ENCODE results near the gene PDILT.

Gene PDILT

GRCh38 chr16:20363191-20363590, 41.3 kb downstream of the PDILT start:
- no peak for DNase-seq (ENCODE audit: low read depth)

DNA sequence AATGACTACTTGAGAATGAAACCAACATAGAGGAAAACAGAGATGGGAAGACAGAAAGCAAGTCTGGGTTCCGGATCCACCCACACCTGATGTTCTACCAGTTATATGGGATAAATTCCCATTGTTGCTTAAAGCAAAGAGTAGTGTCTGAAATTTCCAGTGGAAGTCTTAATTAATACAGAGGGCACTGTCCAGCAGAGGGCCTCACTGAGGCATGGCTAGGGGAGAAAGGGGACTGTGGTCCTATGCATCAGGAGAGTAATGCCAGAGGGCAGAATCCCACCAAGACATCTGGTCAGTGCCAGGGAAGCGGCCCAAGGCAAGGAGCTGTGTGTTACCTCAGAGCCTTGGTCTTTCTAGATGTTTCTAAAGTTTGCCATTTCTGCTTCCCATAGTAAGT, 44.5 kb downstream of the PDILT start:
- no peak for DNase-seq (ENCODE audit: low read depth)

DNA sequence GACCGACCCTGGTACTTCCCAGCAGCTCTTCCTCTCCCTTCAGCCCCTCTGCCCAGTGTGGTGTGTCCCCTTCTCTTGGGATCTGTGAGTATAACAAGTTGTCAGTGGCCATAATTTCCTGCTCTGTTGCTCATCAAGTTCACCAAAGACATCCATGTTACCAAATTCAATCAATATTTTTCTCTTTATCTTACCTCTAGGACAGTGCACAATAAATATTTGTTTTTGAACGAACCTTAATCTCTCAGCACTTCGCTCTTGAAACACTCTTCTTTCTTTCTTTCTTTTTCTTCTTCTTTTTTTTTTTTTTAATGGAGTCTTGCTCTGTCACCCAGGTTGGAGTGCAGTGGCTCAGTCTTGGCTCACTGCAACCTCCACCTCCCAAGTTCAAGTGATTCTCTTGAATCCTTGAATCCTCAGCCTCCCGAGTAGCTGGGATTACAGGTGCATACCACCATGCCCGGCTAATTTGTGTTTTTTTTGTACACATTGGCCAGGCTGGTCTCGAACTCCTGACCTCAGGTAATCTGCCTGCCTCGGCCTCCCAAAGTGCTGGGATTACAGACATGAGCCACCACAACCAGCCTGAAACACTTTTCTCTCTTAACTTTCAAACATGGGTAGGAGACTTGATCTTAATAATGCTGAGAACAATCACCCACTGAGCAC, 49.3 kb downstream of the PDILT start:
- DNase-seq (ENCODE audit: low read depth): no peak

- no peak for DNase-seq (ENCODE audit: low read depth)
These were observed 51.2 kb downstream of the PDILT start for GRCh38 chr16:20353379-20353778.

DNA sequence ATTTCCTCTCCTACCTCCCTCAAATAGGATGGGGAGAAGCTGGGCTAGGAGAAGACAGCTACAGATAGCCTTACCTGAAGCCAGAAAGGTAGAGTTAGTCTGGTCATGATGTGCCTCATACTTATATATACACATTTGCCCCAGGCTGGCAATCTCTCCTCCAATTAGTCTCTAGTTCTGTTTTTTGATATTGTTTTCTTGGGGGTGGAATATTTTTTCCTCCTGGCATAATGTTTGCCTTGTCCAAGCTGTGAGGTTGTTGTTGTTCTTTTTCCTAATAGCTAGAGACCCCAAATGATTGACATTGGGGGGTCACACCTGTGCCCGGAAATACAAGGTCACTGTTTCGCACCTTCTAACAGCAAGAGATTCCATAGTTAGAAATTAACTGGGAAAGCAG, 51.9 kb downstream of the PDILT start, which contains the start of gene UMOD:
Gene UMOD (minus strand): TSS at position 101 of the 400 bp plus-strand sequence. CDS start 1,978 bp downstream, outside the sequence.
- no peak for DNase-seq (ENCODE audit: low read depth)

- no peak for DNase-seq (ENCODE audit: low read depth)
These were observed 54.9 kb downstream of the PDILT start for GRCh38 chr16:20349615-20350014.

DNA sequence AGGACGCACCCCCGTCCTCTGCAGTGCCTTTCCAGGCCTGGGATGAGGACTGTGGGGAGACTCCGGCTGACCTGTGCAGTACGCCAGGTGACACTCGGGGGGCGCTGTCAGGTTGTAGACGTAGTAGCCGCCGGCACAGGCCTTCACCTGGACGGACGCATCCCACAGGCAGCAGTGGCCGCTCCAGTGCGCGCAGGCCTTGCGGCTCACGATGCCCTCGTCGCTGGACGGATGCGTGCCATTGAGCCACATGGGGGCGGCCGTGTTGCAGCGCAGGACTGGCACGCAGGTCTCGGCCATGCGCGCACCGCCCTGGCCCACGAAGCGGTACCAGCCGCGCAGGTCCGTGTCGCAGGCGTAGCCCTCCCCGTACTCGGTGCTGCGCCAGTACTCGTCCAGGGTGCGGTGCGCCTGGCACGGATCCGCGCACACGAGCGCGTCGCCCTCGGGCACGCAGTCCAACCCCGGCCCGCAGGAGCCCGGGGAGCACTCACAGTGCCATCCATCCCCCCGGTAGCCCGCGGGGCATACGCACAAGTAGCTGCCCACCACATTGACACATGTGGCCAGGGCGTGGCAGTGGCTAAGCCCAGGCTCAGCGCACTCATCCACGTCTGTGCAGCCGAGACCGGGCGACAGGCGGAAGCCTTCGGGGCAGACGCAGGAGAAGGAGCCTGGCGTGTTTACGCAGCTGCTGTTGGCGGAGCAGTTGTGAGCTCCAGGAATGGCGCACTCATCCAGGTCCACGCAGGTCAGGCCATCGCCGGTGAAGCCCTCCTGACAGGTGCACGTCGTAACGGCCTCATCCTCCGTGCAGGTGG, 56.0 kb downstream of the PDILT start:
- DNase-seq (ENCODE audit: low read depth): no peak

DNA sequence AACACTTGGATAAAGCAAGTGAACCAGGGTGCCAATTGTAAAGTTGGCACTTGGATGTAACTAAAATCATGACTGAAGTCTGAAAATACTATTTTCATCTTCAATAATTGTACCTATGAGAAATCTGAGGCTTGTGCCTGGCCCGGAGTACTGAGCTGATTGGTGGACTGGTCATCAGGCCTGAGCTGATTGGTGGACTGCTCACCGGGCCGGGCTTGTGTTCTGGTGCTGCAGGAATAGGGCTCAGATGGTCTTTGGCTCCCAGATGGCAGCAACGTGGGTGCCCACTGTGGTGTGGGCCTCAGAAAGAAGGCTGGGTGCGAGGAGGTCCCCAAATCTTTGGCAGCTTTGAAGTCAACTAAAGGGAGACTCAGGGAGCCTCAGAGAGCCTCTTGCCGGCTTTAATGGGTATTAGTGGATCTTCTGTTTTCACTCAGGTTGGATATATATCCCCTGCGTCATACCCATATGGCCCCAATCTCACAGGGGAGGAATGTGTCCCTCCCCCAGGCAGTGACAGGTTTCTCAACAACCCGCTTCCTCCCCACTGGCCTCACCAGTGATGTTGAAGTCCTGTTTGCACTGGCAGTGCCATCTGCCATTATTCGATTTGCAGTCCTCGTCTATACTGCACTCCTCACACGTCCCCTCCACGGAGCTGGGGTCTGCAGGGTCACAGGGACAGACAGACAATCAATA, 56.7 kb downstream of the PDILT start:
- DNase-seq (ENCODE audit: low read depth): no peak

GRCh38 chr16:20344611-20345010, 59.9 kb downstream of the PDILT start:
- DNase-seq (ENCODE audit: low read depth): no peak

GRCh38 chr16:20339744-20340143, 64.8 kb downstream of the PDILT start:
- DNase-seq (ENCODE audit: low read depth): no peak

- DNase-seq (ENCODE audit: low read depth): no peak
These were observed 67.6 kb downstream of the PDILT start for GRCh38 chr16:20336955-20337354.

DNA sequence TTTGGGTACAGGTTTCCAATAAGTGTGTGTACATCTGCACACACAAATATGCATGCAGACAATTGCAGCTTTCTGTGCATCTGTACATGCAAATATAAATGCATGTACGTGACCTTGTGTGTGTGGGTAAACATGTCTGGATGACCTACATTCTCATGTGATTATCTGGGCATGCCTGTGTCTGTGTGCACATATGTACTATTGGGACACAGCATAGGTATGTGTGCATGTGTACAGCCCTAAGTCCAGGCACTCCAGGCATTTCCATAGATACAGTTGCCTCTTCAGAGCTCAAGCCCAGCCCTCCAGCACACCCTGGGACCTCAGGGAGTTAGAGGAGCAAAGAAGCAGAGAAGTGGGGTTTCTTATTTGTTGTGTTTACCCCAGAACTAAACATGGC, 70.1 kb downstream of the PDILT start:
- DNase-seq (ENCODE audit: low read depth): no peak

DNA sequence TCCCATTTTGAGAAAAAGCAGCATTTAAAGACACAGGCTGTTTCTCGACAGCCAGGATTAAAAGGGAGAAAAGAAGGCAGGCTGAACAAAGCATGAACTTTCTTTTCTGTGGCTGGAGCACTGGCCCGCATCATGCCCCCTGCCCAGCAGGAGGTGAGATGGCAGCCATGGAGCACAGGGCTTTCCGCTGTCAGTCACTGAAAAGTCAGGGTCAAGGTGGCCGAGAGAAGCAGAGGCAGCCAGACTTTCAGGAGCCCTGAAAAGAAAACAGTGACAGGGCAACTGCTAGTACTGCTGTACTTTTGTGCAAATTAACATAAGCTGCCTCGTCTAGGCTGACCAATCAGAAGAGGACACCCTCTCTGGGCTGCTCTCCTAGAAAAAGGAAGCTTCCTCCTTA, 71.4 kb downstream of the PDILT start:
- DNase-seq (ENCODE audit: low read depth): no peak

GRCh38 chr16:20332411-20332810, 72.1 kb downstream of the PDILT start:
- DNase-seq (ENCODE audit: low read depth): no peak

DNA sequence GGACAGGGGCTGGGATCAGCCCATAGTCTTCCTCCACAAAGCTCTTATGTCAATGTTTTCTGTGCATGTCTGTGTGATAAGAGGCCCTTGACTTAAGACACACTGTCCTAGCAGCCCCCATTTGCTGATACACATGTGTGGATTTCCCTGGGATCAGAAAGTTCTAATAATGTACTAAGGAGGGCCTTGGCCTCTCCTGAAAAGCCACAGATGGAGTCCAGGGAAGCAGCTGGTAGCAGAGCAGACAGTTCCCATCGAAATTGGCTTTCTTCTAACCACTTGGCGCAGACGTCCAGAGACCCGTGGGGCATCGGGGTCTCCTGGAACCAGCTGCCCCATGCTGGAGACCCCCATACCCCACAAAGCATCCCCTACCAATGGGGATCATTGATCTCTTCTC, 72.9 kb downstream of the PDILT start:
- DNase-seq (ENCODE audit: low read depth): no peak

DNA sequence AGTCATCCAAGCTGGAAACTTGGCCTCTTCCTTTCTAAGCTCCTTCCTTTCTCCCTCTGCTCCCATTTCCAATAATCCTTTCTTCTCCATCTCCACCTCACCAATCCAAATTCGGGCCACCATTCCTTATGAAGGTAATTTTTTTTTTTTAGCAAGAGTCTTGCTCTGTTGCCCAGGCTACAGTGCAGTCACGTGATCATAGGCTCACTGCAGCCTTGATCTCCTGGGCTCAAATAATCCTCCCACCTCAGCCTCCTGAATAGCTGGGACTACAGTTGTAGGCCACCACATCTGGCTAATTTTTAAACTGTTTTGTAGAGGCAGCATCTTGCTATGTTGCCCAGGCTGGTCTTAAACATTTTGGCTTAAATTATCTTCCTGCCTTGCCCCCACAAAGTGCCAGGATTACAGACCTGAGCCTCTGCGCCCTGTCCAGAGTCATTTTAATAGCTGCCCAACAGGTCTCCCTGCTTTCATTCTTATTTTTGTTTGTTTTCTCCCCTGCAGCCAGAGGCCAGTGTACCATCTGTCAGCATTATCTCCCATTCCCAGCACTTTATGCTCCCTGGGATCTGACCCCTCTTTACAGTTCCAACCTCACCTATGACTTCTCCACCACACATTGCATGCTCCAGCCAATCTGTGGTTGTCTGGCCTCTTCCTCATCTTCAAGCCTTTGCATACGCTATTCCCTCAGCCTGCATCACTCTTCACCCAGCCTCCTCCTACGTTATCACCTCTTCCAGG, 75.0 kb downstream of the PDILT start:
- DNase-seq (ENCODE audit: low read depth): no peak

DNA sequence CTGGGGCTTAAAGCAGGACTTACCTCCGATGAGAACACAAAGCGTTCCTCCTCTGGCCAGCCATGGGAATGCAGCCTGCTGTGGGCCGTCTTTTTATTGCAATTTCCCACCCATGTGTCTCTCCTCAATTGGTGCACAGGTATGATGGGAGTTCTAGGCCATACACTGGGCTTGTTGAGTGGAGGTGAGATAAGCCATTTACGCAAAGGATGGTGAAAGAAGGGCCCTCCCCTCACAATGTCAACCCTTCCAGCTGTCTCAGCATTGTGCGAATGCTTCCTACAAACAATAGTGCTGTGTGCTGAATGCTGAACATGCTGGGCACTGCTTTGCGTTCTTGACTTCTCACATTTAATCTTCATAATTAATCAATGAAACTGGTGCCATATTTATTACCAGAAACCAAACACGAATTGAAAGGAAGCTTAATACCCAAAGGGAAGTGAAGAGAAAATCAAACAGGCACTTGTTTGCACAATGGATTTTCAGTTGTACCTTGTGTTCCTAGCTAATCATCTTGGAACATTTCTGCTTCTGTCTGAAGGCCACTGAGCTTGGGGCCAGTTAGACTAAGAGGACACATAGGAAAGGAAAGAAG, 77.0 kb downstream of the PDILT start, which contains the start of gene GP2:
Gene GP2 (minus strand): TSS at position 70 of the 598 bp plus-strand sequence. CDS start 1,082 bp downstream, outside the sequence.
- no peak for DNase-seq (ENCODE audit: low read depth)

- no peak for DNase-seq (ENCODE audit: low read depth)
These were observed 78.2 kb downstream of the PDILT start for GRCh38 chr16:20326321-20326720.

DNA sequence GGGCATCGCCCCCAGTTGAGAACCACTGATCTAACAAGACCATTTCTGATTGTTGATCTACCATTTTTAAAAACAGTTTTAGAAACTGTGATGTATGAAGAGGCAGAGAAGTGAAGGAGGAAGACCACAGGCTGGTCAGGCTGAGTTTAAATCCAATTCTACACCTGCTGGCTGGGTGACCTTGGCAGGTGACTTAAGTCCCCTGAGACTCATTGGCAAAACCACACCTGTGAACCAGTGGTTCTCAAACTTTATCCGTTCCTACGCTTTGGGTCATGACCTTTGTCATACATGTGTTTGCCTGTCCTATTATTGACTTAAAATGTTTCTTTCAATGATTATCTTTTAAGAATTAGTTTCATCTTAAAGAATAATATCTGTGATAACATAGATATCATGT, 79.5 kb downstream of the PDILT start:
- DNase-seq (ENCODE audit: low read depth): no peak

GRCh38 chr16:20323591-20324117, 80.9 kb downstream of the PDILT start:
- no peak for DNase-seq (ENCODE audit: low read depth)

GRCh38 chr16:20322696-20323095, 81.8 kb downstream of the PDILT start:
- no peak for DNase-seq (ENCODE audit: low read depth)

All from activated T-cell treated with anti-CD3 and anti-CD28 coated beads for 24 hours (primary cell).